Measurements from ENCODE around the gene DBNL. TPM values are rescaled to one million over a fixed set of nuclear protein-coding genes. Genes with fewer than 3 reads are reported as not detected.

The DBNL gene
- total RNA-seq, 1 donor from 2014 or later: 177 TPM

- Histone ChIP-seq H3K27me3 (no peaks in the 10 kb centered on the region), H3K27ac (peak overlapping the region; percentile 91 to 100), H3K9me3 (no peaks in the 10 kb centered on the region), H3K36me3 (no peaks in the 10 kb centered on the region), H3K4me1 (peaks cover 34 to 73% of the 10 kb centered on the region in 2 donors), H3K4me3 (no peak overlapping the region)
- no peak for DNase-seq (ENCODE audit: low spot score in 2 of 2)
- no peak for TF ChIP-seq CTCF (IDR thresholded peaks at IDR 0.05)
- intact Hi-C loops (cut with DNase I): no loop called here
Observed at GRCh38 chr7:44086627-44087026, 42.1 kb downstream of the DBNL start.

- Histone ChIP-seq H3K4me1 (peaks cover 34 to 73% of the 10 kb centered on the region in 2 donors), H3K4me3 (peak overlapping the region in 1 of 2 donors; percentile 9), H3K27me3 (no peaks in the 10 kb centered on the region), H3K9me3 (no peaks in the 10 kb centered on the region), H3K27ac (peak overlapping the region; percentile 91 to 100), H3K36me3 (no peaks in the 10 kb centered on the region)
- no peak for TF ChIP-seq CTCF (IDR thresholded peaks at IDR 0.05)
- intact Hi-C loops (cut with DNase I): loop anchor here (1.0 kb wide), 1 partner anchor 14 kb away; no protein-coding TSS in a partner anchor
- peak; percentile 67 to 94 for DNase-seq (ENCODE audit: low spot score in 2 of 2)
Observed at GRCh38 chr7:44087911-44088838, 43.7 kb downstream of the DBNL start.

- no peak for DNase-seq (ENCODE audit: low spot score in 2 of 2)
- peak overlapping the region; percentile 91 to 100 for H3K27ac ChIP-seq
- H3K4me1 ChIP-seq: peaks cover 18 to 39% of the 10 kb centered on the region in 2 donors
- no peaks in the 10 kb centered on the region for H3K9me3 ChIP-seq
- H3K27me3 ChIP-seq: no peaks in the 10 kb centered on the region
- TF ChIP-seq CTCF (IDR thresholded peaks at IDR 0.05): no peak
- no peak overlapping the region for H3K4me3 ChIP-seq
- H3K36me3 ChIP-seq: no peaks in the 10 kb centered on the region
- intact Hi-C loops (cut with DNase I): no loop called here
Observed at GRCh38 chr7:44093102-44093641, 48.7 kb downstream of the DBNL start.

- no peak for TF ChIP-seq CTCF (IDR thresholded peaks at IDR 0.05)
- DNase-seq (ENCODE audit: low spot score in 2 of 2): no peak
- H3K27me3 ChIP-seq: no peaks in the 10 kb centered on the region
- no peaks in the 10 kb centered on the region for H3K36me3 ChIP-seq
- H3K4me1 ChIP-seq: peaks cover 9 to 32% of the 10 kb centered on the region in 2 donors
- no peaks in the 10 kb centered on the region for H3K9me3 ChIP-seq
- intact Hi-C loops (cut with DNase I): no loop called here
- peak overlapping the region; percentile 63 to 100 for H3K27ac ChIP-seq
- no peak overlapping the region for H3K4me3 ChIP-seq
Observed at GRCh38 chr7:44094365-44094764, 49.9 kb downstream of the DBNL start.

GRCh38 chr7:44094883-44095592 is 50.5 kb downstream of the DBNL start:
- Histone ChIP-seq H3K4me1 (peaks cover 7 to 31% of the 10 kb centered on the region in 2 donors), H3K27me3 (no peaks in the 10 kb centered on the region), H3K36me3 (no peaks in the 10 kb centered on the region), H3K27ac (peak overlapping the region; percentile 63 to 100), H3K4me3 (no peak overlapping the region), H3K9me3 (no peaks in the 10 kb centered on the region)
- no peak for TF ChIP-seq CTCF (IDR thresholded peaks at IDR 0.05)
- intact Hi-C loops (cut with DNase I): no loop called here
- no peak for DNase-seq (ENCODE audit: low spot score in 2 of 2)
